Cardiac muscle cell (in vitro differentiated cells and primary cell): ENCODE data around the gene JTB. TPM values are rescaled to one million over a fixed set of nuclear protein-coding genes. Genes with fewer than 3 reads are reported as not detected.

ENCODE experiments used
- DNase-seq, 2 donors: peaks; one replicate each; pipeline versions ENCODE4 v3.0.0 to v3.0.0-alpha.2; 2010 to 2017; ENCODE audit warnings: low read depth in 1 of 2, low spot score in 1 of 2
- H3K27ac ChIP-seq: fragments of 200-600 bp; sonication (generic); 2 replicates; pipeline ENCODE4 v1.5.1; 2016
- H3K27me3 ChIP-seq: fragments of 200-600 bp; sonication (generic); 2 replicates; pipeline ENCODE4 v1.6.0; 2016; ENCODE audit warnings: control low read depth
- H3K36me3 ChIP-seq: fragments of 200-600 bp; sonication (generic); 2 replicates; pipeline ENCODE4 v1.5.1; 2016; ENCODE audit warnings: control low read depth
- H3K4me1 ChIP-seq: fragments of 200-600 bp; sonication (generic); 2 replicates; pipeline ENCODE4 v1.8.1; 2017; ENCODE audit warnings: low read depth, mild to moderate bottlenecking, mixed run types
- H3K4me3 ChIP-seq: fragments of 200-600 bp; sonication (generic); 2 replicates; pipeline ENCODE4 v1.5.1; 2016; ENCODE audit warnings: mild to moderate bottlenecking
- H3K9me3 ChIP-seq: fragments of 200-600 bp; sonication (generic); 2 replicates; pipeline ENCODE4 v1.5.1; 2017; ENCODE audit warnings: low read depth, mild to moderate bottlenecking, control low read depth
- polyA plus RNA-seq: library from polyadenylated mRNA; unstranded; fragments of >200 nt; fragmentation: Nextera tagmentation; extraction: Ambion mirVana; gene quantifications from 2 replicates; pipeline ENCODE4 v1.2.1, GENCODE V29; 2016
- total RNA-seq: library from RNA; depleted of rRNA; stranded (reverse); fragments of >200 nt; gene quantifications from 2 replicates; pipeline ENCODE4 v1.2.3, GENCODE V29; 2016
- TF ChIP-seq, protein P1 (sequence below): IDR thresholded peaks from 2 replicates; pipeline ENCODE4 v1.5.1; 2012; ENCODE audit warnings: low read depth, mild to moderate bottlenecking, low read length

Gene JTB
- total and polyA plus RNA-seq, 2 experiments from 2014 or later, result 161 to 169 TPM

- Histone ChIP-seq H3K4me1 (no peaks in the 10 kb centered on the region), H3K4me3 (no peak overlapping the region), H3K27me3 (no peaks in the 10 kb centered on the region), H3K9me3 (no peaks in the 10 kb centered on the region), H3K36me3 (no peaks in the 10 kb centered on the region), H3K27ac (no peak overlapping the region)
- DNase-seq, result no peak
- TF ChIP-seq, protein P1, sequence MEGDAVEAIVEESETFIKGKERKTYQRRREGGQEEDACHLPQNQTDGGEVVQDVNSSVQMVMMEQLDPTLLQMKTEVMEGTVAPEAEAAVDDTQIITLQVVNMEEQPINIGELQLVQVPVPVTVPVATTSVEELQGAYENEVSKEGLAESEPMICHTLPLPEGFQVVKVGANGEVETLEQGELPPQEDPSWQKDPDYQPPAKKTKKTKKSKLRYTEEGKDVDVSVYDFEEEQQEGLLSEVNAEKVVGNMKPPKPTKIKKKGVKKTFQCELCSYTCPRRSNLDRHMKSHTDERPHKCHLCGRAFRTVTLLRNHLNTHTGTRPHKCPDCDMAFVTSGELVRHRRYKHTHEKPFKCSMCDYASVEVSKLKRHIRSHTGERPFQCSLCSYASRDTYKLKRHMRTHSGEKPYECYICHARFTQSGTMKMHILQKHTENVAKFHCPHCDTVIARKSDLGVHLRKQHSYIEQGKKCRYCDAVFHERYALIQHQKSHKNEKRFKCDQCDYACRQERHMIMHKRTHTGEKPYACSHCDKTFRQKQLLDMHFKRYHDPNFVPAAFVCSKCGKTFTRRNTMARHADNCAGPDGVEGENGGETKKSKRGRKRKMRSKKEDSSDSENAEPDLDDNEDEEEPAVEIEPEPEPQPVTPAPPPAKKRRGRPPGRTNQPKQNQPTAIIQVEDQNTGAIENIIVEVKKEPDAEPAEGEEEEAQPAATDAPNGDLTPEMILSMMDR, result no peak
Measured at GRCh38 chr1:153926405-153926804, 51.1 kb downstream of the JTB start.

Other genes with a start within 250 kb of the JTB start
- gene INTS3, start 249.6 kb downstream of the JTB start, total RNA-seq, result 45.4 and 73.5 TPM in 2 replicates
- 39.7 and 60.5 TPM in 2 replicates for gene INTS3, start 249.6 kb downstream of the JTB start, polyA plus RNA-seq
- 20.7 and 27.7 TPM in 2 replicates for gene SLC27A3, start 202.3 kb downstream of the JTB start, total RNA-seq
- 30.6 and 46.7 TPM in 2 replicates for gene SLC27A3, start 202.3 kb downstream of the JTB start, polyA plus RNA-seq
- 10.8 and 19.6 TPM in 2 replicates for gene GATAD2B, start 54.7 kb downstream of the JTB start, total RNA-seq
- 8.1 and 11.8 TPM in 2 replicates for gene GATAD2B, start 54.7 kb downstream of the JTB start, polyA plus RNA-seq
- 31.3 and 42.3 TPM in 2 replicates for gene DENND4B, start 31.0 kb downstream of the JTB start, total RNA-seq
- 48.1 and 61.2 TPM in 2 replicates for gene DENND4B, start 31.0 kb downstream of the JTB start, polyA plus RNA-seq
- gene CRTC2, start 19.1 kb downstream of the JTB start, total RNA-seq, result 11.9 and 17.9 TPM in 2 replicates
- 24.8 and 34.4 TPM in 2 replicates for gene CRTC2, start 19.1 kb downstream of the JTB start, polyA plus RNA-seq
- 75.8 and 83.4 TPM in 2 replicates for gene SLC39A1, start 14.1 kb downstream of the JTB start, total RNA-seq
- 71.2 and 72.6 TPM in 2 replicates for gene SLC39A1, start 14.1 kb downstream of the JTB start, polyA plus RNA-seq
- gene CREB3L4, start 9.8 kb downstream of the JTB start, total RNA-seq, result 34.0 and 49.5 TPM in 2 replicates
- 25.3 and 31.5 TPM in 2 replicates for gene CREB3L4, start 9.8 kb downstream of the JTB start, polyA plus RNA-seq
- 30.6 and 37.6 TPM in 2 replicates for gene RAB13, start 8.7 kb upstream of the JTB start, total RNA-seq
- 90.6 and 108 TPM in 2 replicates for gene RAB13, start 8.7 kb upstream of the JTB start, polyA plus RNA-seq
- gene RPS27, start 13.1 kb upstream of the JTB start, total RNA-seq, result 1,187 and 1,533 TPM in 2 replicates
- gene RPS27, start 13.1 kb upstream of the JTB start, polyA plus RNA-seq, result 1,020 and 1,321 TPM in 2 replicates
- gene NUP210L, start 177.4 kb upstream of the JTB start, total RNA-seq, result 0.18 TPM in 1 of 2 replicates, not detected in the other
- not detected in 2 replicates for gene NUP210L, start 177.4 kb upstream of the JTB start, polyA plus RNA-seq
- 120 and 137 TPM in 2 replicates for gene TPM3, start 214.4 kb upstream of the JTB start, total RNA-seq
- gene TPM3, start 214.4 kb upstream of the JTB start, polyA plus RNA-seq, result 109 and 139 TPM in 2 replicates
- gene CFAP141, start 228.7 kb upstream of the JTB start, total RNA-seq, result not detected in 2 replicates
- gene CFAP141, start 228.7 kb upstream of the JTB start, polyA plus RNA-seq, result not detected in 2 replicates
- gene UBAP2L, start 243.3 kb upstream of the JTB start, total RNA-seq, result 111 and 190 TPM in 2 replicates
- 142 and 164 TPM in 2 replicates for gene UBAP2L, start 243.3 kb upstream of the JTB start, polyA plus RNA-seq